HepG2 (cell line): ENCODE results near the gene DNAAF3. TPM values are rescaled to one million over a fixed set of nuclear protein-coding genes. Genes with fewer than 3 reads are reported as not detected.
A peak's percentile ranks its signal among the peaks of the same experiment; 100 is the strongest.

Source experiments
- ARNTL ChIP-seq: sonication (generic); formaldehyde crosslinking; IDR thresholded peaks from 2 replicates; pipeline ENCODE4 v1.4.0; 2020; ENCODE audit warnings: mild to moderate bottlenecking, missing genetic modification reagents
- ATF4 ChIP-seq, 2 experiments: fragments of 450-650 bp in 1 of 2; sonication (generic) in 1 of 2; formaldehyde crosslinking; IDR thresholded peaks; 2 replicates each; pipeline versions ENCODE4 v1.5.0 to v1.8.0; 2020 to 2022; ENCODE audit warnings: mild to moderate bottlenecking in 1 of 2, missing genetic modification reagents in 1 of 2
- CENPX ChIP-seq: sonication (generic); formaldehyde crosslinking; IDR thresholded peaks from 2 replicates; pipeline ENCODE4 v1.9.0; 2021; ENCODE audit warnings: mild to moderate bottlenecking, missing genetic modification reagents, moderate library complexity
- GATAD1 ChIP-seq: IDR thresholded peaks from 2 replicates; pipeline ENCODE4 v1.6.1; 2016; ENCODE audit warnings: missing genetic modification reagents, missing compliant biosample characterization
- GRHL1 ChIP-seq: sonication (generic); formaldehyde crosslinking; conservative IDR thresholded peaks from 2 replicates; pipeline ENCODE4 v1.8.0; 2022; ENCODE audit warnings: missing genetic modification reagents
- HNRNPL ChIP-seq: fragments of 200-400 bp; formaldehyde crosslinking; IDR thresholded peaks from 2 replicates; pipeline ENCODE4 v1.6.1; 2017; ENCODE audit warnings: mild to moderate bottlenecking, low read depth, low read length
- JUNB ChIP-seq: sonication (generic); formaldehyde crosslinking; IDR thresholded peaks from 2 replicates; pipeline ENCODE4 v1.8.0; 2022; ENCODE audit warnings: missing genetic modification reagents, mild to moderate bottlenecking, borderline replicate concordance
- NFRKB ChIP-seq: fragments of 450-650 bp; IDR thresholded peaks from 2 replicates; pipeline ENCODE4 v1.6.1; 2017
- PAWR ChIP-seq: sonication (generic); formaldehyde crosslinking; IDR thresholded peaks from 2 replicates; pipeline ENCODE4 v1.4.0; 2020; ENCODE audit warnings: missing genetic modification reagents, mild to moderate bottlenecking, borderline replicate concordance
- SMYD3 ChIP-seq: sonication (generic); formaldehyde crosslinking; IDR thresholded peaks from 2 replicates; pipeline ENCODE4 v1.8.1; 2023; ENCODE audit warnings: mild to moderate bottlenecking, missing genetic modification reagents
- TSC22D2 ChIP-seq: sonication (generic); formaldehyde crosslinking; IDR thresholded peaks from 2 replicates; pipeline ENCODE4 v1.5.1; 2020; ENCODE audit warnings: missing genetic modification reagents, mild to moderate bottlenecking, borderline replicate concordance
- WIZ ChIP-seq: sonication (generic); formaldehyde crosslinking; IDR thresholded peaks from 2 replicates; pipeline ENCODE4 v1.5.1; 2020; ENCODE audit warnings: mild to moderate bottlenecking, missing genetic modification reagents
- ZBTB40 ChIP-seq, 2 experiments: fragments of 450-650 bp in 1 of 2; sonication (generic) in 1 of 2; formaldehyde crosslinking in 1 of 2; IDR thresholded peaks; 2 replicates each; pipeline versions ENCODE4 v1.6.1 to v1.8.0; 2016 to 2022; ENCODE audit warnings: antibody characterized with exemption in 1 of 2, mild to moderate bottlenecking in 1 of 2, missing genetic modification reagents in 1 of 2
- ZMYM3 ChIP-seq: sonication (generic); formaldehyde crosslinking; IDR thresholded peaks from 2 replicates; pipeline ENCODE4 v1.5.1; 2020; ENCODE audit warnings: mild to moderate bottlenecking, missing genetic modification reagents
- ZNF333 ChIP-seq: sonication (generic); formaldehyde crosslinking; IDR thresholded peaks from 2 replicates; pipeline ENCODE4 v1.4.0; 2020; ENCODE audit warnings: mild to moderate bottlenecking, missing genetic modification reagents, borderline replicate concordance
- ZNF691 ChIP-seq: sonication (generic); formaldehyde crosslinking; IDR thresholded peaks from 2 replicates; pipeline ENCODE4 v1.4.0; 2020; ENCODE audit warnings: missing genetic modification reagents, low read depth, mild to moderate bottlenecking, borderline replicate concordance
- polyA plus RNA-seq, 8 experiments: library from polyadenylated mRNA; depleted of rRNA in 3 of 8; stranded (reverse) in 7 of 8; unstranded in 1 of 8; fragments of >200 nt; fragmentation: Illumina TruSeq in 4 of 8; extraction: Trizol in 4 of 8; gene quantifications; 2 replicates each; pipeline versions ENCODE4 v1.2.1 to v1.2.3, GENCODE V29; 2011 to 2016; ENCODE audit warnings: low read depth in 4 of 8, missing spikeins in 1 of 8, mixed read lengths in 1 of 8; ENCODE audit not compliant: insufficient read depth in 1 of 8
- total RNA-seq, 5 experiments: library from RNA; depleted of rRNA; stranded (reverse); fragments of >200 nt; fragmentation: Illumina TruSeq; extraction: Trizol; gene quantifications; 2 replicates each; pipeline ENCODE4 v1.2.3, GENCODE V29; 2016; ENCODE audit warnings: low read depth in 1 of 5

Gene DNAAF3
- total and polyA plus RNA-seq, 2 of the 13 experiments (the other 11 are each of a cell fraction or from before 2014, with no cell fraction given), result 0.30 to 0.40 TPM

GRCh38 chr19:55117663-55118391 is 48.6 kb downstream of the DNAAF3 start (continued):
- no peak for TF ChIP-seq GRHL1
- TF ChIP-seq CENPX, result no peak
- TF ChIP-seq ZNF333 (CRISPR knock-in tag), result 0 out of 2 replicates have a peak, but pooled peaks have one; percentile 27
- no peak for TF ChIP-seq ARNTL
- TF ChIP-seq NFRKB, result no peak
- no peak for TF ChIP-seq JUNB (CRISPR knock-in tag)
- TF ChIP-seq HNRNPL, result no peak
- no peak for TF ChIP-seq SMYD3 (CRISPR knock-in tag)
- TF ChIP-seq ZNF691 (CRISPR knock-in tag), result no peak
- TF ChIP-seq GATAD1 (CRISPR knock-in tag), result peak; percentile 88
- 0 out of 2 replicates have a peak, but pooled peaks have one; percentile 45 for TF ChIP-seq TSC22D2
- no peak for TF ChIP-seq WIZ
- TF ChIP-seq ATF4 (CRISPR knock-in tag; IDR thresholded peaks at IDR 0.05), result 0 out of 4 replicates have a peak, but pooled peaks of 1 of the 2 experiments have one; percentile 11
- TF ChIP-seq ZBTB40 (IDR thresholded peaks at IDR 0.05), result no peak
- TF ChIP-seq ZBTB40 (CRISPR knock-in tag; IDR thresholded peaks at IDR 0.05), result no peak; the same call in 1 of the 2 replicates
- TF ChIP-seq ZMYM3 (CRISPR knock-in tag), result no peak
- TF ChIP-seq PAWR (CRISPR knock-in tag), result no peak
